ENCODE measurements around the gene HMGXB4.

GRCh38 chr22:35218079-35218478, 39.2 kb upstream of the HMGXB4 start:
- TF ChIP-seq CTCF (IDR thresholded peaks at IDR 0.05) (no peak), POLR2A (IDR thresholded peaks at IDR 0.05) (no peak)

Measured in thyroid gland (tissue), 4 donors.